ENCODE measurements around the gene LRRC45.
A peak's percentile ranks its signal among the peaks of the same experiment; 100 is the strongest.

Gene LRRC45

GRCh38 chr17:82008258-82008940 is 14.7 kb upstream of the LRRC45 start:
- DNase-seq: no peak

- no peak for DNase-seq
Measured at GRCh38 chr17:82008941-82009405, 14.1 kb upstream of the LRRC45 start.

GRCh38 chr17:82009413-82009812 is 13.7 kb upstream of the LRRC45 start:
- no peak for DNase-seq

- no peak for DNase-seq
Measured at GRCh38 chr17:82010575-82011525, 12.3 kb upstream of the LRRC45 start.

GRCh38 chr17:82011617-82012187 is 11.4 kb upstream of the LRRC45 start:
- DNase-seq: no peak

- DNase-seq: no peak
Measured at GRCh38 chr17:82012261-82012639, 10.9 kb upstream of the LRRC45 start.

GRCh38 chr17:82012640-82013295 is 10.3 kb upstream of the LRRC45 start:
- no peak for DNase-seq

GRCh38 chr17:82013341-82013740 is 9.8 kb upstream of the LRRC45 start:
- no peak for DNase-seq

GRCh38 chr17:82013772-82014321 is 9.3 kb upstream of the LRRC45 start:
- DNase-seq: no peak

- DNase-seq: no peak
Measured at GRCh38 chr17:82014432-82014831, 8.7 kb upstream of the LRRC45 start.

- no peak for DNase-seq
Measured at GRCh38 chr17:82014971-82015310, 8.2 kb upstream of the LRRC45 start.

- DNase-seq: no peak
Measured at GRCh38 chr17:82015311-82015971, 7.7 kb upstream of the LRRC45 start.

- no peak for DNase-seq
Measured at GRCh38 chr17:82016061-82016874, 6.8 kb upstream of the LRRC45 start.

- no peak for DNase-seq
Measured at GRCh38 chr17:82016875-82017459, 6.1 kb upstream of the LRRC45 start.

GRCh38 chr17:82017612-82018151 is 5.4 kb upstream of the LRRC45 start:
- no peak for DNase-seq

- no peak for DNase-seq
Measured at GRCh38 chr17:82018152-82018988, 4.7 kb upstream of the LRRC45 start.

GRCh38 chr17:82018989-82019689 is 4.0 kb upstream of the LRRC45 start:
- no peak for DNase-seq

GRCh38 chr17:82019690-82020571 is 3.2 kb upstream of the LRRC45 start:
- peak; percentile 81 for DNase-seq

All from activated CD4-positive, alpha-beta T cell treated with anti-CD3 and anti-CD28 coated beads, Interleukin-10, Interleukin-2, amounts not matched to agents 100 ng/mL and 50 ng/mL, durations not matched to agents 16 hours and 8 hours (primary cell).